ENCODE results near the gene ZNF398.

DNA sequence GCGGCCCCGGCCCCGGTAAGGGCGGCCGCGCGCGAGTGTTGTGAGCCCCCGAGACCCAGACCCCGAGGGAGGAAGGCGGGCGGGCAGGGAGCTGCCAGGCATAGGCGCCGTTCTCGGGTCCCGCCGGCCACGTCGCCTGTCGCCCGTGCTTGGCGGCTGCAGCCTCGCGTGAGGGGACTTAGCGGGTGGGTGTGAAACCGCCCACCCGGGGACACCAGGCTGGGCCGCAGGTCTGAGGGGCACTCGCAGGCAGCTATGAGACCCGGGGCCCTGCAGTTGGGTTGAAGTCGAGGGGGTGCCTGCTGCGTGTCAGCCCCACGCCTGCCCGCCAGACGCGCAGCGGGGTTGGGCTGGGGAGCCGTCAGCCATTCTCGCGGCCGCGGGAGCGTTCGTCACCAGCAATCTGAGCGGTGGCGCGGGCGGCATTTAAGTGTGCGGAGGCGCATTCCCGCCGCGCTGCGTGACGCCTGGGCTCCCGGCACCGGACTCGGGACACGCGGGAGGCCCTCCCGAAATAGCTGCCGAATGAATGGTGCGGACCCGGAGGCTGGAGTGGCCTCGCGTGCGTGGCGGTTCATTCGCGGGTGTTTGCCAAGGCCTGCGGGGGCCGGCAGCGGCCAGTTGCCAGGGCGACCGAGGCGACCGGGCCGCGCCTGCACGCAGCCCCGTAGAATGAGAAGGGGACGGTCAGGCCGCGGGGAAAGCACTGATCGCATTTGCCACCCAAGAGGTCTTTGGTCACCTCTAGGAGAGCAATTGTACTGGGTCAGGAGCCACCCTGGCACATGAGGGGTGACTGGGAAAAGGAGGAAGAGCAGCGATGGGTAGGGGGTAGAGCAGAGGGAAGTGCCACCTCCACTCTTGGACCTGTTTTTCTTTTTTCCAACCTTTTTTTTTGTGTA, 750 bp downstream of the ZNF398 start:
- TF ChIP-seq, protein P1, sequence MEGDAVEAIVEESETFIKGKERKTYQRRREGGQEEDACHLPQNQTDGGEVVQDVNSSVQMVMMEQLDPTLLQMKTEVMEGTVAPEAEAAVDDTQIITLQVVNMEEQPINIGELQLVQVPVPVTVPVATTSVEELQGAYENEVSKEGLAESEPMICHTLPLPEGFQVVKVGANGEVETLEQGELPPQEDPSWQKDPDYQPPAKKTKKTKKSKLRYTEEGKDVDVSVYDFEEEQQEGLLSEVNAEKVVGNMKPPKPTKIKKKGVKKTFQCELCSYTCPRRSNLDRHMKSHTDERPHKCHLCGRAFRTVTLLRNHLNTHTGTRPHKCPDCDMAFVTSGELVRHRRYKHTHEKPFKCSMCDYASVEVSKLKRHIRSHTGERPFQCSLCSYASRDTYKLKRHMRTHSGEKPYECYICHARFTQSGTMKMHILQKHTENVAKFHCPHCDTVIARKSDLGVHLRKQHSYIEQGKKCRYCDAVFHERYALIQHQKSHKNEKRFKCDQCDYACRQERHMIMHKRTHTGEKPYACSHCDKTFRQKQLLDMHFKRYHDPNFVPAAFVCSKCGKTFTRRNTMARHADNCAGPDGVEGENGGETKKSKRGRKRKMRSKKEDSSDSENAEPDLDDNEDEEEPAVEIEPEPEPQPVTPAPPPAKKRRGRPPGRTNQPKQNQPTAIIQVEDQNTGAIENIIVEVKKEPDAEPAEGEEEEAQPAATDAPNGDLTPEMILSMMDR (IDR thresholded peaks at IDR 0.05), result no peak
- peak in 2 of 3 donors; percentile 41 to 51 for TF ChIP-seq POLR2A (IDR thresholded peaks at IDR 0.05)

Measured in body of pancreas (tissue), 4 donors.